H9 (cell line): ENCODE results near the gene TNFRSF19. TPM values are rescaled to one million over a fixed set of nuclear protein-coding genes. Genes with fewer than 3 reads are reported as not detected.

ENCODE experiments used
- DNase-seq: peaks from one replicate; pipeline ENCODE4 v3.0.0-alpha.2; 2017
- H2AFZ ChIP-seq: one replicate; pipeline ENCODE4 v1.6.1; 2013; ENCODE audit warnings: mild to moderate bottlenecking, low read length, control low read depth, moderate library complexity
- H2AK5ac ChIP-seq: 2 replicates; pipeline ENCODE4 v1.6.1; 2013; ENCODE audit warnings: low read length, control low read depth, mixed read lengths; ENCODE audit not compliant: insufficient read length
- H2BK120ac ChIP-seq: one replicate; pipeline ENCODE4 v1.6.1; 2013; ENCODE audit warnings: low read depth, mild to moderate bottlenecking, low read length, control low read depth, inconsistent platforms; ENCODE audit not compliant: poor library complexity, severe bottlenecking
- H2BK12ac ChIP-seq: 2 replicates; pipeline ENCODE4 v1.6.1; 2013; ENCODE audit warnings: low read length, control low read depth, mixed read lengths, low read depth; ENCODE audit not compliant: insufficient read length
- H2BK15ac ChIP-seq: 2 replicates; pipeline ENCODE4 v1.6.1; 2013; ENCODE audit warnings: low read depth, low read length, control low read depth
- H2BK20ac ChIP-seq: one replicate; pipeline ENCODE4 v1.6.1; 2013; ENCODE audit warnings: low read depth, mild to moderate bottlenecking, low read length, control low read depth, inconsistent platforms; ENCODE audit not compliant: poor library complexity, severe bottlenecking
- H2BK5ac ChIP-seq: 2 replicates; pipeline ENCODE4 v1.6.1; 2013; ENCODE audit warnings: low read length, control low read depth, mixed read lengths; ENCODE audit not compliant: insufficient read length
- H3K14ac ChIP-seq: 2 replicates; pipeline ENCODE4 v1.6.1; 2013; ENCODE audit warnings: low read length, control low read depth; ENCODE audit not compliant: insufficient read depth
- H3K18ac ChIP-seq: 2 replicates; pipeline ENCODE4 v1.6.1; 2013; ENCODE audit warnings: low read depth, mild to moderate bottlenecking, mixed read lengths, low read length, control low read depth; ENCODE audit not compliant: insufficient read length
- H3K23ac ChIP-seq: 2 replicates; pipeline ENCODE4 v1.6.1; 2013; ENCODE audit warnings: low read length, control low read depth, mixed read lengths, low read depth; ENCODE audit not compliant: insufficient read length
- H3K23me2 ChIP-seq: 2 replicates; pipeline ENCODE4 v1.6.1; 2013; ENCODE audit warnings: low read depth, mild to moderate bottlenecking, mixed read lengths, low read length, control low read depth; ENCODE audit not compliant: insufficient read length, poor library complexity, severe bottlenecking
- H3K27ac ChIP-seq: 2 replicates; pipeline ENCODE4 v1.5.1; 2013; ENCODE audit warnings: low read length, control low read depth, mixed read lengths, low read depth; ENCODE audit not compliant: insufficient read length
- H3K27me3 ChIP-seq: 2 replicates; pipeline ENCODE4 v1.6.1; 2013; ENCODE audit warnings: low read length, control low read depth, inconsistent platforms; ENCODE audit not compliant: insufficient read depth
- H3K4ac ChIP-seq: 2 replicates; pipeline ENCODE4 v1.6.1; 2013; ENCODE audit warnings: low read depth, mild to moderate bottlenecking, control low read depth, inconsistent platforms, low read length, moderate library complexity
- H3K4me1 ChIP-seq: 2 replicates; pipeline ENCODE4 v1.6.1; 2013; ENCODE audit warnings: low read length, control low read depth, inconsistent platforms; ENCODE audit not compliant: insufficient read depth
- H3K4me2 ChIP-seq: 2 replicates; pipeline ENCODE4 v1.6.1; 2013; ENCODE audit warnings: low read length, control low read depth, mixed read lengths; ENCODE audit not compliant: insufficient read length, insufficient read depth
- H3K56ac ChIP-seq: 2 replicates; pipeline ENCODE4 v1.6.1; 2013; ENCODE audit warnings: low read depth, mild to moderate bottlenecking, mixed read lengths, low read length, control low read depth; ENCODE audit not compliant: insufficient read length
- H3K79me1 ChIP-seq: 2 replicates; pipeline ENCODE4 v1.6.1; 2013; ENCODE audit warnings: low read depth, mild to moderate bottlenecking, moderate library complexity, low read length, control low read depth, inconsistent platforms; ENCODE audit not compliant: insufficient read depth, poor library complexity, severe bottlenecking
- H3K79me2 ChIP-seq: 2 replicates; pipeline ENCODE4 v1.6.1; 2013; ENCODE audit warnings: low read length, control low read depth, inconsistent platforms; ENCODE audit not compliant: insufficient read depth
- H3K9ac ChIP-seq: 2 replicates; pipeline ENCODE4 v1.6.1; 2013; ENCODE audit warnings: low read length, control low read depth, mixed read lengths; ENCODE audit not compliant: insufficient read length; ENCODE audit errors: extremely low read depth
- H3K9me3 ChIP-seq: one replicate; pipeline ENCODE4 v1.6.1; 2013; ENCODE audit warnings: low read depth, low read length, inconsistent platforms; ENCODE audit not compliant: control insufficient read depth
- H3T11ph ChIP-seq: one replicate; pipeline ENCODE4 v1.6.1; 2013; ENCODE audit warnings: mild to moderate bottlenecking, low read length, control low read depth, inconsistent platforms
- H4K20me1 ChIP-seq: one replicate; pipeline ENCODE4 v1.6.1; 2013; ENCODE audit not compliant: control insufficient read depth, insufficient read length, insufficient read depth
- H4K5ac ChIP-seq: 2 replicates; pipeline ENCODE4 v1.6.1; 2013; ENCODE audit warnings: low read depth, mild to moderate bottlenecking, mixed read lengths, low read length, control low read depth; ENCODE audit not compliant: insufficient read length
- H4K8ac ChIP-seq: replicated peaks from 2 replicates; pipeline ENCODE4 v1.6.1; 2013; ENCODE audit warnings: low read length, control low read depth, mixed read lengths, low read depth; ENCODE audit not compliant: insufficient read length
- H4K91ac ChIP-seq: 2 replicates; pipeline ENCODE4 v1.6.1; 2013; ENCODE audit warnings: low read depth, mild to moderate bottlenecking, moderate library complexity, mixed read lengths, low read length, control low read depth; ENCODE audit not compliant: insufficient read length
- H3K27ac Mint-ChIP-seq, 3 experiments: 2 replicates in 2 of 3; 3 replicates in 1 of 3; pipeline ENCODE4 v1.8.0; 2020 to 2021; ENCODE audit warnings: mixed read lengths in 3 of 3, mild to moderate bottlenecking in 1 of 3, moderate library complexity in 1 of 3
- H3K27me3 Mint-ChIP-seq: 2 replicates; pipeline ENCODE4 v1.8.0; 2021; ENCODE audit warnings: low read depth, mild to moderate bottlenecking, moderate library complexity, mixed read lengths
- H3K36me3 Mint-ChIP-seq, 3 experiments: 2 replicates in 2 of 3; 3 replicates in 1 of 3; pipeline ENCODE4 v1.8.0; 2020 to 2021; ENCODE audit warnings: low read depth in 3 of 3, mixed read lengths in 3 of 3; ENCODE audit not compliant: insufficient read depth in 1 of 3
- H3K4me1 Mint-ChIP-seq, 2 experiments: 2 replicates each; pipeline ENCODE4 v1.8.0; 2020; ENCODE audit warnings: mixed read lengths in 2 of 2
- H3K4me3 Mint-ChIP-seq, 2 experiments: 2 replicates in 1 of 2; 3 replicates in 1 of 2; pipeline ENCODE4 v1.8.0; 2020 to 2021; ENCODE audit warnings: mild to moderate bottlenecking in 2 of 2, mixed read lengths in 2 of 2, moderate library complexity in 1 of 2
- H3K9me3 Mint-ChIP-seq, 2 experiments: 2 replicates in 1 of 2; 3 replicates in 1 of 2; pipeline ENCODE4 v1.8.0; 2020; ENCODE audit warnings: mild to moderate bottlenecking in 2 of 2, mixed read lengths in 2 of 2, moderate library complexity in 1 of 2
- WGBS: extraction: QIAGEN DNeasy Blood & Tissue Kit; methylation state at CpG from one replicate; pipeline ENCODE4 v1.1.7; 2013; ENCODE audit warnings: missing lambda C conversion rate, low lambda C conversion rate, mixed read lengths; ENCODE audit not compliant: insufficient read length; ENCODE audit errors: extremely low coverage; 5-methylcytosine and 5-hydroxymethylcytosine counted together
- total RNA-seq: library from RNA; stranded (reverse); gene quantifications from 2 replicates; pipeline ENCODE4 v1.2.1, GENCODE V29; 2021
- TF ChIP-seq, protein P1 (sequence below): fragments of 200-600 bp; sonication (generic); conservative IDR thresholded peaks from 3 replicates; pipeline ENCODE4 v1.8.0; 2021; ENCODE audit warnings: antibody characterized with exemption, mild to moderate bottlenecking

The TNFRSF19 gene
- total RNA-seq, 1 experiment from 2014 or later: 2.7 TPM

DNA sequence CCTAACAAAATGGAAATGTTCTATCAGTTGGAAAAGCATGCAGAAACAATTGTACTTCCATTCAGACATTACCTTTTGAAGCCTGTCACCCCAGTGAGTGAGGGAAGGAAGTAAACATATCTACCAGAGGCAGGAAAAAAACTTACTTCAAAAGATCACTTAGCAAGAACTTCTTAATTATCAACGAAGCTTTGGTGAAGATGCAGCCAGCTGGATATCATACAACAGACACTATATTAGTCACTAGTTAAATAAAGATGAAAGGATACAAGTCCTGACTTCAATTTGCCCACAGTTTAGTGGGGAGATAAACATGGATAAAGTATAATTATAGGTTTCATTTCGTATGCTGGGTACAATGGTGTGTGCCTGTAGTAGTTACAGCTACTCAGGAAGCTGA, 148.8 kb downstream of the TNFRSF19 start:
- no peak overlapping the region for H2AK5ac ChIP-seq
- H3K23me2 ChIP-seq: no peaks in the 10 kb centered on the region
- H3T11ph ChIP-seq: no peak overlapping the region
- no peaks in the 10 kb centered on the region for H3K27me3 ChIP-seq
- H3K4ac ChIP-seq: no peak overlapping the region
- H4K20me1 ChIP-seq: no peaks in the 10 kb centered on the region
- H3K23ac ChIP-seq: no peak overlapping the region
- no peak overlapping the region for H2AFZ ChIP-seq
- H3K14ac ChIP-seq: no peak overlapping the region
- no peak overlapping the region for H3K18ac ChIP-seq
- H3K56ac ChIP-seq: no peak overlapping the region
- peaks cover 6% of the 10 kb centered on the region in 2 experiments for H3K4me1 Mint-ChIP-seq
- H3K4me3 Mint-ChIP-seq: no peak overlapping the region
- H3K4me1 ChIP-seq: no peaks in the 10 kb centered on the region
- H3K9me3 Mint-ChIP-seq: peaks cover 3 to 7% of the 10 kb centered on the region in 2 experiments
- H3K36me3 Mint-ChIP-seq: peaks cover 2 to 8% (median 5%) of the 10 kb centered on the region in 3 experiments; a peak in 5 of 7 replicates
- H3K79me2 ChIP-seq: no peaks in the 10 kb centered on the region
- no peak overlapping the region for H3K9ac ChIP-seq
- no peak overlapping the region for H2BK120ac ChIP-seq
- H4K91ac ChIP-seq: no peak overlapping the region
- no peak overlapping the region for H2BK20ac ChIP-seq
- H4K8ac ChIP-seq: no peak overlapping the region
- DNase-seq: no peak
- H3K9me3 ChIP-seq: no peaks in the 10 kb centered on the region
- 0 out of 2 replicates have a peak, but pooled peaks cover 1% of the 10 kb centered on the region for H3K27me3 Mint-ChIP-seq
- no peak overlapping the region for H3K27ac ChIP-seq
- no peak overlapping the region for H2BK5ac ChIP-seq
- no peaks in the 10 kb centered on the region for H3K79me1 ChIP-seq
- no peak overlapping the region for H4K5ac ChIP-seq
- no peak overlapping the region for H2BK15ac ChIP-seq
- TF ChIP-seq, protein P1, sequence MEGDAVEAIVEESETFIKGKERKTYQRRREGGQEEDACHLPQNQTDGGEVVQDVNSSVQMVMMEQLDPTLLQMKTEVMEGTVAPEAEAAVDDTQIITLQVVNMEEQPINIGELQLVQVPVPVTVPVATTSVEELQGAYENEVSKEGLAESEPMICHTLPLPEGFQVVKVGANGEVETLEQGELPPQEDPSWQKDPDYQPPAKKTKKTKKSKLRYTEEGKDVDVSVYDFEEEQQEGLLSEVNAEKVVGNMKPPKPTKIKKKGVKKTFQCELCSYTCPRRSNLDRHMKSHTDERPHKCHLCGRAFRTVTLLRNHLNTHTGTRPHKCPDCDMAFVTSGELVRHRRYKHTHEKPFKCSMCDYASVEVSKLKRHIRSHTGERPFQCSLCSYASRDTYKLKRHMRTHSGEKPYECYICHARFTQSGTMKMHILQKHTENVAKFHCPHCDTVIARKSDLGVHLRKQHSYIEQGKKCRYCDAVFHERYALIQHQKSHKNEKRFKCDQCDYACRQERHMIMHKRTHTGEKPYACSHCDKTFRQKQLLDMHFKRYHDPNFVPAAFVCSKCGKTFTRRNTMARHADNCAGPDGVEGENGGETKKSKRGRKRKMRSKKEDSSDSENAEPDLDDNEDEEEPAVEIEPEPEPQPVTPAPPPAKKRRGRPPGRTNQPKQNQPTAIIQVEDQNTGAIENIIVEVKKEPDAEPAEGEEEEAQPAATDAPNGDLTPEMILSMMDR: no peak
- no peak overlapping the region for H3K27ac Mint-ChIP-seq
- no CpG with 5 or more reads among the region's 2 CpGs for WGBS
- H2BK12ac ChIP-seq: no peak overlapping the region
- no peak overlapping the region for H3K4me2 ChIP-seq
